Cerebellar nuclear complex (tissue), 1 donor: Measurements from ENCODE around the gene BAG2.

Experiments
- DNase-seq, 2 experiments: peaks; one replicate each; lab custom pipeline; 2025; lab: John Stamatoyannopoulos, UW

BAG2 gene

GRCh38 chr6:57221936-57222742 is 50.0 kb downstream of the BAG2 start, which contains the start of gene RAB23:
TSS of gene RAB23 (minus strand) at chr6:57222307. CDS start at chr6:57210380, 11,927 bp downstream.
- DNase-seq: peak in 1 of 2 experiments; percentile 35

- DNase-seq: no peak
These were observed 50.6 kb downstream of the BAG2 start for GRCh38 chr6:57222743-57223077.

- DNase-seq: no peak
These were observed 52.8 kb downstream of the BAG2 start for GRCh38 chr6:57224769-57225515.

- DNase-seq: no peak
These were observed 54.1 kb downstream of the BAG2 start for GRCh38 chr6:57226221-57226620.
